Limb (tissue), 2 donors: Measurements from ENCODE around the gene LRG1.
A peak's percentile ranks its signal among the peaks of the same experiment; 100 is the strongest.
"Not testable (repeated sequence)": the region's sequence is repeated elsewhere in the genome, so short reads cannot be mapped to it uniquely, and the experiment has no call there.

Source experiments
- DNase-seq, 2 donors: peaks; one replicate each; pipeline ENCODE4 v3.0.0-alpha.2; 2016; ENCODE audit errors: extremely low spot score in 2 of 2

The LRG1 gene

DNA sequence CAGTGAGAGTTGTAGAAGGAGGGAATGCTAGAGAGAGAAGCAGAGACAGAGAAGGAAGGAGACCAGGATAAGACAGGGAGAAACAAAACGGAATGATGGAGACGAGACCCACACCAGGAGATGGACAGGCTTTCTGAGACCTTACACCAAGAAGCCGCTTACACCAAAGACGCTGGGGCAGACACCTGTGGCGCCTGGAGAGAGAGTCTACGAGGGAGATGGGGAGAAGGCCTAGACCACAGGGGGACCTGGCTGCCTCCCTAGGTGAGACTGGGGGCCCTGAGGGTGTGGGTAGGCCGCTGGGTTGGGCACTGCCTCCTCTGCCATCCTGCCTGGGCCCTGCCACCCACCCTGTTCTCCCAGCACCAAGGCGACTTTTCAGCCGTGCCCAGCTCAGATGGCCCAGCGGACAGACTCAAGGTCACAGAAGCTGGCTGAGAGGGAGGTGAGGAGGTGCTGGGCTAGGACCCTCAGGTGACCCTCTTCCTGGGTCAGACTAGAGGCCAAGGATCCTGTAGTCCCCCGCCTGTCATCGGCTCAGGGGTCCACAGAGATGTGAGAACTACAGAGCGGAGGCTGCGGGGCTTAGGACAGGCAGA lies 9.8 kb downstream of the LRG1 start:
- no peak for DNase-seq

GRCh38 chr19:4528843-4529242 lies 11.0 kb downstream of the LRG1 start:
- DNase-seq, result no peak

GRCh38 chr19:4527377-4527776 lies 12.5 kb downstream of the LRG1 start:
- DNase-seq, result not testable (repeated sequence)

- no peak for DNase-seq
Measured at GRCh38 chr19:4525563-4526002, 14.3 kb downstream of the LRG1 start.

DNA sequence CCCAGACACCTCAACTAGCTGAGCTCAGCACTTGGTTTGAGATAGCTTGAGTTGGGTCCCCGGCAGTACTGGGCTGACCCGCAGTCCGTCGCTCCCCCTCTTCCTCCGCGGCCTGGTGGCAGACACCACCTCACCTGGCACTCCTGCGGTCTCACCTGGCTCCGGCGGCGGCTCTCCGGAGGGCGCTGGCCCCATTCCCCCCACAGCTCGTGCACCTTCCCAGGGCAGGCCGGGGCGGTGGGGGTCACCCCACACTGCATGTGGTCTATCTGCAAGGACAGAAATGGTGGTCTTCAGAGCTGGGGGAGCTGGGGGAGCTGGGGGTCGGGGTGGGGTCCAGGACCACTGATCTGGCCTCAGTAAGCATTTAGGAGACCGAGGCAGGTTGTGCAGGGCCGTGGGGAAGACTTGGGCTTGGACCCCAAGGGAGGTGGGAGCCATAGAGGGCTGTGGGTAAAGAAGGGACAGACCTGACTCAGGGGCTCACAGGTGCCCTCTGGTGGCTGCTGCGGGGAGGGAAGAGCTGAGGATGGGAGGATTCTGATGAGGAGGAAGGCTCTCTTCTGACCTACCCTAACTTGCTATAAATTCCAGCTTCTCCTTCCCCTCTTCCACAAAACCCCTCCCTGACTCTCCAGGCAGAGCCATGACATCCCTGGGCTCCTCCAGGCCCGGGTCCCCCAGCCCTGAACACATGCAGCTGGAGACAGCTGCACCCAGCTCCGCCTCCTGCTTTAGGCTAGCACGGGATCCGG lies 14.9 kb downstream of the LRG1 start:
- DNase-seq, result peak; percentile 18 to 67

- no peak for DNase-seq
Measured at GRCh38 chr19:4523306-4524110, 16.3 kb downstream of the LRG1 start.

- no peak for DNase-seq
Measured at GRCh38 chr19:4522291-4523002, 17.4 kb downstream of the LRG1 start.

DNA sequence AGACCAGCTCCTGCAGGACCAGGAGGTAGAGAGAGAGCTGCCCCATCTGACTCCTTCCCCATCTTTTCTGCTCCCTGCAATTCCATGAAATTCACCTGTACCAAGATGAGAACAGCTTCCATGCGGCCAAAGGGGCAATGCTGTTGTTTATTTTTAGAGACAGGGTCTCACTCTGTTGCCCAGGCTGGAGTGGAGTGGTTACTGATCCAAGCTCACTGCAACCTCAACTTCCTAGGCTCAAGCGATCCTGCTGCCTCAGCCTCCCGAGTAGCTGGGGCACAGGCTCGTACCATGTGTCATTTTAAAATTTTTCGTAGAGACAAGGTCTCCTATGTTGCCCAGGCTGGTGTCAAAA lies 18.0 kb downstream of the LRG1 start:
- DNase-seq, result no peak

DNA sequence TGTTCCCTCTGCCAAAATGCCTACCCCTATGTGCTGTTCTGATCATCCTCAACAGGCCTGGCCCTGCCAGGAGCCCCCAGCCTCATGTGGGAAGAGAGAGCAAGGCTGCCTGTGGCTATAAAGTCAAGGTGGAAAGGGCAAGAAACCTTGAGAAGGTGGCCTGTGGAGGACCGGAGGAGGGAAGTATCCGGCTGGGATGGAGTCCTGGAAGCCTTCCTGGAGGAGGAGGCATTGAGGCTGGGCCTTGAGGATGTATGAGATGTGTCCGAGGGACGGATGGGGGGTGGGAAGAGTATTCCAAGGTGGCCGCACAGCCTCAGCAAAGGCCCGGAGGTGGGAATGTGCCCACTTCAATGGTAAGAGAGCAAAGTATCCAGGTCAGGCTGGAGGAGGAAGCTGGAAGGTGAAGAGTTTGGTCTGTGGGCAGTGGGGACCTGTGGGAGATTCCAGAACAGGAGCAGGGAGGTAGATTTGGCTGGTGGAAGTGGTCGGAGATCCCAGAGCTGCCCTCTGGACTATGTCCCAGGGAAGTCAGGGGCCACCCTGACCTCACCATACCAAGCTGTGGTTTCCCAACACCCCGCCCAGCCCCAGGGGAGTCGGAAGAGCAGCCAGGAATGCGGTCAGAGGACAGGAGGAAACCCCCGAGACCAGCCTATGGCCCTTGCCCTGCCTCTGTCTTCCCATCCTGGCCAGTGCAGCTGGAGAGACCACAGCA lies 18.5 kb downstream of the LRG1 start:
- no peak for DNase-seq

DNA sequence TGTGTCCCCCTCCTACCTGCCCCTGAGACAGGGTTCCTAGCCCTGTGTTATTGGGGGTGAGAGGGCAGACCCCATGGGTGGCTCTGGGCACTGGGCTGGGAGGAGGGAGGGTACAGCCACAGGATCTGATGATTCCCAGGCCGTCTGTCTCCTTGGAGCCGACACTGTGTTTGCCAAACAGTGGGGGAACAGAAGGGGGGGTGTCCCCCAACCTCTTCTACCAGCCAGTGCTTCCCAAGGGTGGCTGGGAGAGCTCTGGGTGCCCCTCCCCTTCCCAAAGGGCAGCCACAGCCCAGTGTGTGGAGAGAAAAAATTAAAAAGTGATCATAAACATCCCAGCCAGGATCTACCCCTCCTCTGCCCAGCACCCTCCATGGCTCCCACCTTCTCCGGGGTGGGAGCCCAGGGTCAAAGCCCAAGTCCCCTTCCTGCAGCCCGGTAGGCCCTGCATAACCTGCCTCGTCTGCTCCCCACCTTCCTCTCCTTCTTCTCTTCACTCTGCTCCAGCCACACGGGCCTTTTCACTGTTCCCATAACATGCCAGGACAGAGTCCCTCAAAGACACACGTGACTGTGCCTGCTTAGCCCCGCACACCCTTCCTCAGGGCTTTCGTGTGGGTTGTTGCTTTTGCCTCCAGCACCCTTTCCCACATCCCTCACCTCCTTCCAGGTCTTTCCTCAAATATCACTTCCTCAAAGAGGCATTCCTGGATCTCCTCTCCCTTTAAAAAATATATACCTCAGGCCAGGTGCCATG lies 20.1 kb downstream of the LRG1 start:
- DNase-seq, result no peak

GRCh38 chr19:4519172-4519496 lies 20.7 kb downstream of the LRG1 start:
- DNase-seq, result no peak

- DNase-seq, result peak in 1 of 2 donors; percentile 21
Measured at GRCh38 chr19:4518345-4519171, 21.3 kb downstream of the LRG1 start, which contains the start of gene PLIN4. Gene PLIN4, minus strand, starts transcription at chr19:4518486. Its CDS starts 214 bp downstream, at chr19:4518272.

DNA sequence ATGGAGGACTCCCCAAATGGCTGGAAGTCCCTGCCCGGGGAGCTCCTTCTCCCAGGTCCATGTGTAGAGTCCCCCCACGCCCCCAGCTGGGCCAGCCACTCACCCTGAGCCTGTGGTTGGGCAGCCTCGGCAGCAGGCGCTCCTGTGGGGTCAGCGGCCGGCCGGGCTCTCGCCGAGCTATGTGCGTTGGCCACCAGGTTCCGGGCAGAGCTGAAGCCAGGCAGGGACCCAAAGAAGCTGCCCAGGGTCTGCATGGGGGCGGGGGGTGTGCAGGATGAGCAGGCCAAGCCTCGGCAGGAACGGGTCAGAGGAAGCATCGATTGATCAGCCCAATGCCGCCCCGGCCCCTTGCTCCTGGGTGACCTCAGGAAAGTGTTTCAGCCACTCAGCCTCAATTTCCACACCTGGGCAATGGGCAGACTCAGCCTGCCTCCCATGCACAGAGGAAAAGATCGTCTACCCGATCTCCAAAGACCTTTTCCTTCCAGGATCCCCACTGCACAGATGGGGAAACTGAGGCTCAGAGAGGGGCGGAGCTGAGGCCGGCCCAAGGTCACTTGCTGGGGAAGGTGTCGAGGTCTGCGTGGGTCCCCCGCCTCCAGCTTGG lies 22.3 kb downstream of the LRG1 start:
- DNase-seq, result no peak

DNA sequence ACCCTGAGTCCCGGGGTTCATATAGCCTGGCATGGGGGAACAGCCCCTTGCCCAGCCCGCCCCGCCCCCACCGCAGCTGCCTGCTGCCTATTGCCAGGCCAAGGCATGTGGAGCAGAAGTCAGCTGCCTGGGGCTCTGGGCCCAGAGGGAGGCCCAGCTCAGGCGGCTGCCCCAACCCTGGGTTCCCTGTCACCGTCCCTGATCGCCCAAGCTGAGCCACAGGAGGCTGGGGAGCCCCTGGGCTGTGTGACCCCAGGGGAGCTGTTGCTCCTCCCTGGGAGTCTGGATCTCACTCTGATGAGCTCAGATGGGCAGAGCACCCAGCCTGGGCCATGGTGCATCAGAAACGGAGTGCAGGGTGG lies 22.9 kb downstream of the LRG1 start:
- DNase-seq, result no peak

DNA sequence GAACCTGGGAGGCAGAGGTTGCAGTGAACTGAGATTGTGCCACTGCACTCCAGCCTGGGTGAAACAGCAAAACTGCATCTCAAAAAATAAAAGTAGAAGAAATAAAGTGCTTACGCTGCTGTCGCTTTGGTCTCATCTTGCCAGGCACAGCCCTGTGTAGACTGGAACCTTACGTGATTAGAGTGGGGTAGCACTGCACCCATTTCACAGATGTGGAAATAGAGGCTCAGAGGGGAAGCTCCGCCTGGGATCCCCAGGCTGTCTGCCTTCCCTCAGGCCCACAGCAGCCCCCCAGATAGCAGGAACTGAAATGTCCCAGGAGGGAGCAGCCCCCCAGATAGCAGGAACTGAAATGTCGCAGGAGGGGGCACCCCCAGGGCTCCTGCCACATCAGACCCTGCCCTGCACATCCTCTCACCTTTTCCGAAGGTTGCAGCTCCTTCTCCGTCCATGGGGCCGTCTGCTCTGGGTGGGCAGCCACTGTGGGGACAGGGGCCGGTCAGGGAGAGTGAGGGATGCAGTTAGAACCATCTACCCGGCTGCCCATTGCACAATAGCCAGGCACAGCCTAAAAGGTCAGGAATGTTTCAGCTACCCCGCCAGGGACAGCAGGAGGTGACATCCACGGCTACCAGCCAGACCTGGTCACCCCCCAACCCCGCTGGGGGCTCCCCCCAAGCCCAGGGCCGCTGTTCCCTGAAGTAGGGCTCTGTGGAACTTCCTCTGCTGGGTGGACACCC lies 23.5 kb downstream of the LRG1 start:
- no peak for DNase-seq

- DNase-seq, result no peak
Measured at GRCh38 chr19:4515732-4516131, 24.1 kb downstream of the LRG1 start.

DNA sequence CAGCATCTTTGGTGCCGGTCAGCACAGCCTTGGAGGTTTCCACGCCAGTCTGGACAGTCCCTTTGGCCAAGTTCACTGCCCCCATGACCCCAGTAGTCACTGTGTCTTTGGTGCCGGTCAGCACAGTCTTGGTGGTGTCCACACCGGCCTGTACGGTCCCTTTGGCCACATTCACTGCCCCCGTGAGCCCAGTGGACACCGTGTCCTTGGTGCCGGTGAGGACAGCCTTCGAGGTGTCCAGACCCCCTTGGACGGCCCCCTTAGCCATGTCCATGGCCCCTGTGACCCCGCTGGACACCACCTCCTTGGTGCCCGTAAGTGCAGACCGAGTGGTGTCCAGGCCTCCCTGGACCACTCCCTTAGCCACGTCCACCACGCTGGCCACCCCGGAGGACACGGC lies 26.6 kb downstream of the LRG1 start:
- no peak for DNase-seq

DNA sequence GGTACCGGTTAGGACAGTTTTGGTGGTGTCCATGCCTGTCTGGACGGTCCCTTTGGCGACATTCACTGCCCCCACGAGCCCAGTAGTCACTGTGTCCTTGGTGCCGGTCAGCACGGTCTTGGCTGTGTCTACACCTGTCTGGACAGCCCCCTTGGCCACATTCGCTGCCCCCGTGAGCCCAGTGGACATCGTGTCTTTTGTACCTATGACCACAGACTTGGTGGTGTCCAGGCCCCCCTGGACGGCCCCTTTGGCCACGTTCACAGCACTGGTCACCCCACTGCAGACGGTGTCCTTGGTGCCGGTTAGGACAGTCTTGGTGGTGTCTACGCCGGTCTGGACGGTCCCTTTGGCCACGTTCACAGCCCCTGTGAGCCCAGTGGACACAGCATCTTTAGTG lies 27.8 kb downstream of the LRG1 start:
- DNase-seq, result no peak
